ENCODE results near the gene ZNF48. TPM values are rescaled to one million over a fixed set of nuclear protein-coding genes. Genes with fewer than 3 reads are reported as not detected.

Gene ZNF48
- total RNA-seq, 1 experiment from 2014 or later: 3.4 TPM

GRCh38 chr16:30358990-30359870 lies 36.0 kb upstream of the ZNF48 start:
- no peak for DNase-seq (ENCODE audit: low read depth)

GRCh38 chr16:30359871-30360170 lies 35.4 kb upstream of the ZNF48 start:
- no peak for DNase-seq (ENCODE audit: low read depth)

GRCh38 chr16:30361180-30361579 lies 34.0 kb upstream of the ZNF48 start:
- no peak for DNase-seq (ENCODE audit: low read depth)

- no peak for DNase-seq (ENCODE audit: low read depth)
These were observed 30.0 kb upstream of the ZNF48 start for GRCh38 chr16:30365200-30365599.

- DNase-seq (ENCODE audit: low read depth): no peak
These were observed 28.7 kb upstream of the ZNF48 start for GRCh38 chr16:30366511-30366910.

- DNase-seq (ENCODE audit: low read depth): no peak
These were observed 27.7 kb upstream of the ZNF48 start for GRCh38 chr16:30367349-30368009.

GRCh38 chr16:30368122-30368791 lies 27.0 kb upstream of the ZNF48 start:
- peak; percentile 37 for DNase-seq (ENCODE audit: low read depth)

- no peak for DNase-seq (ENCODE audit: low read depth)
These were observed 26.5 kb upstream of the ZNF48 start for GRCh38 chr16:30368792-30369090.

GRCh38 chr16:30369091-30369937 lies 25.9 kb upstream of the ZNF48 start:
- no peak for DNase-seq (ENCODE audit: low read depth)

GRCh38 chr16:30369938-30370455 lies 25.2 kb upstream of the ZNF48 start:
- no peak for DNase-seq (ENCODE audit: low read depth)

- peak; percentile 100 for DNase-seq (ENCODE audit: low read depth)
These were observed 24.6 kb upstream of the ZNF48 start, which contains the start of gene TBC1D10B for GRCh38 chr16:30370456-30371247. Gene TBC1D10B (minus strand): TSS chr16:30370494. CDS start chr16:30370183, 311 bp downstream.

- no peak for DNase-seq (ENCODE audit: low read depth)
These were observed 23.9 kb upstream of the ZNF48 start for GRCh38 chr16:30371248-30371816.

- DNase-seq (ENCODE audit: low read depth): no peak
These were observed 23.0 kb upstream of the ZNF48 start for GRCh38 chr16:30372038-30372712.

- DNase-seq (ENCODE audit: low read depth): no peak
These were observed 22.5 kb upstream of the ZNF48 start for GRCh38 chr16:30372725-30373124.

- no peak for DNase-seq (ENCODE audit: low read depth)
These were observed 20.7 kb upstream of the ZNF48 start, which contains the start of gene MYL11 for GRCh38 chr16:30374538-30374937. Gene MYL11 (plus strand): TSS chr16:30374802. CDS start chr16:30374858, 56 bp downstream.

- DNase-seq (ENCODE audit: low read depth): no peak
These were observed 19.4 kb upstream of the ZNF48 start for GRCh38 chr16:30375864-30376263.

- DNase-seq (ENCODE audit: low read depth): no peak
These were observed 18.7 kb upstream of the ZNF48 start for GRCh38 chr16:30376461-30376902.

- DNase-seq (ENCODE audit: low read depth): no peak
These were observed 18.0 kb upstream of the ZNF48 start for GRCh38 chr16:30377050-30377811.

GRCh38 chr16:30377812-30378235 lies 17.4 kb upstream of the ZNF48 start:
- peak; percentile 85 for DNase-seq (ENCODE audit: low read depth)
